DMS 273 treated with DMSO at 0.1 percent for 48 hours (cell line): ENCODE data around the gene TNFAIP2.
"Not testable (repeated sequence)": the region's sequence is repeated elsewhere in the genome, so short reads cannot be mapped to it uniquely, and the experiment has no call there.

Experiments
- DNase-seq: peaks from one replicate; lab custom pipeline; 2025; lab: John Stamatoyannopoulos, UW

Gene TNFAIP2

DNA sequence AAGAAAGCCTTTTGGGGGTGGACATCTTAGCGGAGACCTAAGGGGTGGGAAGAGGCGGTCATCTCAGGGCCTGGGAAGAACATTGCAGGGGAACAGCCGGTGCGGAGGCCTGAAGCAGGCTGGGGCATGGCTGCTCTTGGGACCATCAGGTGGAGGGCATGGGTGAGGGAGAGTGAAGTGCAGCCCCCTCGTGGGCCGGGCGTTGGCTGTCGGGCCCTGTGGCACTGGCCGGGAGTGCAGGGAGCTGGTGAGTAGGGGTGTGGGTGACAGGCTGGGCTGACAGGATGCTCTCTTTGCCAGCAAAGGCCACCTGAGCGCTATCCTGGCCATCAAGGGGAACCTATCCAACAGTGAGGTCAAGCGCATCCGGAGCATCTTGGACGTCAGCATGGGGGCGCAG is 11.7 kb downstream of the TNFAIP2 start:
- DNase-seq, result no peak

- no peak for DNase-seq
Observed at GRCh38 chr14:103135333-103136260, 12.3 kb downstream of the TNFAIP2 start.

DNA sequence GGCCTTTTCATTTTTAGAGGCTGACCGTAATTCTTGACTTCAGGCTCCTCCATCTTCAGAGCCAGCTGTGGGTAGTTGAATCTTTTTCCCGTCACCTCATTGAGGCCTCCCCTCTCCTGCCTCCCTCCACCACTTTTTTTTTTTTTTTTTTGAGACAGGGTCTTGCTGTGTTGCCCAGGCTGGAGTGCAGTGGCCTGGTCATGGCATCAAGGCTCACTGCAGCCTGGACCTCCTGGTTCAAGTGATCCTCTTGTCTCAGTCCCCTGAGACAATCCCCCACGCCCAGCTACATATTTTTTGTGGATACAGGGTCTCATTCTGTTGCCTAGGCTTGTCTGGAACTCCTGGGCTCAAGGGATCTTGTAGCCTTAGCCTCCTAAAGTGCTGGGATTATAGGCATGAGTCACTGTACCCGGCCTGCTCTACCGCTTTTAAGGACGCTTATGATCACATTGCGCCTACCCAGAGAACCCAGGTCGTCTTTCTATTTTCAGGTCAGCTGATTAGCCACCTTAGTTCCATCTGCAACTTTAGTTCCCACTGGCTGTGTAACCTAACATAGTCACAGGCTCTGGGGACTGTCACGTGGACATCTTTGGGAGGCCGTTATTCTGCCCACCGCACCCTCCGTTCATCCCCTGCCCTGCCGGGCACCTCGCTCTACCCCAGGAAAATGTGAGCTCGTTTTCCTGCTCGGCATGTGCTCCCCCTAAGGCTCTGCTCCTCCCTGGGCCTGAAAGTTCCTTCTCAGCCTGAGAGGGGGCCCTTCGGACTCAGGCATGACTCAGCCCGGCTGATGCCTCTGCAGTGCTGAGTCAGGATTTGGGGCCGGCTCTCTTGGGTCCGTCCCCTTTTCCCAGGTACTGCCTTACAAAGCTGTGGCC is 13.4 kb downstream of the TNFAIP2 start:
- DNase-seq, result no peak

DNA sequence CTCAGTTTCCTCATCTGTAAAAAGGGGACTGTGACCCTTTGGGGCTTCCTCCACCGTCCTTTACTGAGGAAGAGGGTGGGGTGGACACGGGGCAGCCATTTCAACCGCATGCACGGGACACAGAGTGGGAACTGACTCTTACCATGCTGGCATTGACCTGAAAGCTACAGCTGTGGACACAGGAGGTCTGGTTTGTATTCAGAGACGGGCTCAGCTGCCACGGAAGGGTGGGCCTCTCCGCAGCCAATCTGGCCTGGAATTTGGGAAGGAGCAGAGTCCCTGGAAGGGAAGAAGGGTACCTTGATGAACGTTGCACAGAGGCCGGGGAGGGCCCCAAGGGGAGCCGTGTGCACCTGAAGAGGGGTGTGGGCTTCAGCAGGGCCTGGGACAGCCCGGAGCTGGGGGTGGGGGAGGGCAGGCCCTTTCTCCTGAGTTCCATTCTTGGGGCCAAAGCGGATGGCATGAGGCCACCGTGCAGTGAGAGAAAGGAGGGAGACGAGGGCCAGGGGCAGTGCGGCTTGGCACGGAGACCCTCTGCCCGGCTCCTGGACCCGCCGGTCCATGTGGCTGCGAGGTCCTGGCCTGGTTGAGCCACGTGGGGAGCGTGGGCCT is 14.5 kb downstream of the TNFAIP2 start:
- no peak for DNase-seq

GRCh38 chr14:103138301-103139131 is 15.3 kb downstream of the TNFAIP2 start:
- no peak for DNase-seq

GRCh38 chr14:103139132-103140025 is 16.1 kb downstream of the TNFAIP2 start:
- DNase-seq, result no peak

DNA sequence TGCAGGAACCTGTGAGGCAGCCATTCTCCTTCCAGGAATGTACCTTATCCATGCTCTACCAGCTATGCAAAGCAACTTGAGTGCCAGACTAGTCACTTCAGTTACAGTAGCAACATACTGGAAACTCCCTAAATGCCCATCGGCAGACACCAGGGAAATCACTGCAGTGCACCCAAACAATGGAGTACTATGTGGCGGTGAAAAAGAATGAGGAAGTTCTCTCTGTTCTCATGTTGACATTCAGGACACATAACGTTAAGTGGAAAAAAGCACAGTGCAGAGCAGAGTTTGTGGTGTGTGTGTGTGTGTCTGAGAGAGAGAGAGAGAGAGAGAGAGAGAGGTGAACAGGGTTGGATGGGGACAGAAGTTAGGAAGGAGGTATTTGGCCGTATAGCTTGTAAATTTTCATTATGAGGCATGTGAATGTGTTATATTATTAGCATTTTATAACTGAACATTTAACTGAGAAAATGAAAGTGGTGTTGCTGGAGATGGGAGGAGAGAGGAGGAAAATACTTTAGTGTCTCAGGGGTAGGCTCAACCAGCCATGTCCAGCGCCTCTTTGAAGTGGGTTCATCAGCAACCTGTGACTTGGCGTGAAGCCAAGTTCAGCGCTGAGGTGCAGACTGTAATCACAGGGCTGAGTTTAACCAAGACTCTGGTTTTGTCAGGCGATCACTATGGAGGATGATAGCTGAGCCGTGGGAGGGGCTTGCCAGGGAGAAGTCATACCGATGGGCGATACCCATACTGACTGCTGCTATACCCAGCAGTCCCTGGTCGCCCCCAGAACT is 17.3 kb downstream of the TNFAIP2 start:
- DNase-seq, result no peak

DNA sequence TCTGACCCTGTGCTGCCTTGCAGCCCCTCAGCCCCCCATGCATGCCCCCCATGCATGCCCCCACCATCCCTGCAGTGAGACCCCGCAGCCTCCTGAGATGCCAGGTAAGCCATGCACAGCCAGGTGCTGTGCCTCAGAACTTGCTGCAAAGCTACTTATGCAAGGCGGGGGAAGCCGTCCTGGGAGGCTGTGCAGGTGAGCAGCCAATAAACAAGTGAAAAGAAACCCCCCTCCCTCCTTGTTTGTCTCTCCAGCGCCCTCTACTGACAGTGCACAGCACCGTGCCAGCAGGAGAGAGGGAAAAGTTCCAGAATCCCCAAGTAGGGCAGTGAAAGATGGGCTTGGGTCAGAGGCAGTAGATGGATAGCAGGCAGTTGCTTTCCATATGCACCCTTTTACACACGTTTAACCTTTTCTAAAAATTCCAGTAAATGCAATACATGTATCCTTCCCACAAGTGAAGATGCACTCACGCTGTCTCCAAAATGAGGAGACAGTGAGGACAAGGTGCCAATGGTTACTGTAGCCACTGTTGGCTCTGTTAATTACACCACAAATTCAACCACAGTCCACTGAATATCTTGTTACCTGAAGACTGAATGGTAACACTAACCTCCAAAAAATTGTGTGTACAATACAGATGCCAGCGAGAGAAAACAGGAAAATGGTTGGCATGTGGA is 18.0 kb downstream of the TNFAIP2 start:
- no peak for DNase-seq

DNA sequence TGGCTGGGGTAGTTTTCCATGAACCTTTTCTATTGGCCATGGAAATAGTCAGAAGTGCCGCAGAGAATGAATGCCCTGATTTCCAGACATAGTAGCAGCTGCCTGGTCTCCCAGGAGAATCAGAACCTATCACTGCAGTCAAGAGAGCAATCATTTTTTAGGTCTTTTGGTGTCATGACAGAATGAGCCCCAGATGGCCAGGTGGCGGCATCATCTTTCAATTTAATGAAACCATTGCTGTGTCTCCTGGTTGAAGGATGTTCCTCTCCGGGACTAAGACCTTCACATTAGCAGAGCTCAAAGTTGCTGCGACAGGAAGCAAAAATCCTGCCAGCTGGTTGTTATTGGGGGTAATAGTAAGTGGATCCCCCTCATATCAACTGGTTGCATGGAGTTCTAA is 18.8 kb downstream of the TNFAIP2 start:
- DNase-seq, result no peak

DNA sequence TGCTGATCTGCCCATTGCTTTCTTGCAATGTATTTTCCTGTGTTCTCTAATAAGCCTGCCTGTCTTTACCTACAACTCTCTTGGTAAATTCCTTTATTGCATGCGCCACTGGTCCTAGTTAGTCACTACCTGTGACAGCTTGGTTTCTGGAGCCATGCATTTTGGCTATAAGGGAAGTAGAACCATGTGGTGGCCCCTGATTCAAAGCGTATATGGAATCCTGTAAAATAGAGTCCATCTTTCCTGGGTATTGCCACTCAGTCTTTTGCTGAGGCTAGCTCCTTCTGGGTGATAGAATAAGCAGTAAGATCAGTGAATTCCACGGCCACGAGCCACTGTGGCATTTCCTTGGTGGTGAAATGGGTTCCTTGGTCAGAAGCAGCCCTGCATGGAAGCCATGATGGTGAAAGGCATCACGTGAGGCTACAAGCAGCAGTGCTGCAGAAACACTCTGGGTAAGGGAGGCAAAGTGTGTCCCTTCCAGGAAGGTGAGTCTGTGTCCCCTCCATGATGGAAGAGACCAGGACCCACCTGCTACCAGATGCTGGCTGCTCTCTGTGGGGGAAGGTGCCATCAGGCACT is 19.6 kb downstream of the TNFAIP2 start:
- DNase-seq, result no peak

DNA sequence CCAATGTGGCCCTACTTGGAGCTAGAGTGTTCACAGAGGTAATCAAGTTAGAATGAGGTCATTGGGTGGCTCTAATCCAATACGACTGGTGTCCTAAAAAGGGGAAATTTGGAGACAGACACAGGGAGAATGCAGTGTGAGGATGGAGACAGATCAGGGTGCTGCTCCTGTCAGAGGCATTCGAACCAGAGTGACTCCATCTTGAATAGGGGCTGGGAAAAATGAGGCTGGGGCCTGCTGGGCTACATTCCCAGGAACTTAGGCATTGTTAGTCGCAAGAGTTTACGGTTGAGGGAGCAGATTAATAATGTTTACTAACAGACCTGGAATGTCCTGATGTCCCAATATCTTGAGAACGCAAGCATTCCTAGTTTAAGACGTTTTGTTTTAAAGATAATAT is 20.2 kb downstream of the TNFAIP2 start:
- no peak for DNase-seq

DNA sequence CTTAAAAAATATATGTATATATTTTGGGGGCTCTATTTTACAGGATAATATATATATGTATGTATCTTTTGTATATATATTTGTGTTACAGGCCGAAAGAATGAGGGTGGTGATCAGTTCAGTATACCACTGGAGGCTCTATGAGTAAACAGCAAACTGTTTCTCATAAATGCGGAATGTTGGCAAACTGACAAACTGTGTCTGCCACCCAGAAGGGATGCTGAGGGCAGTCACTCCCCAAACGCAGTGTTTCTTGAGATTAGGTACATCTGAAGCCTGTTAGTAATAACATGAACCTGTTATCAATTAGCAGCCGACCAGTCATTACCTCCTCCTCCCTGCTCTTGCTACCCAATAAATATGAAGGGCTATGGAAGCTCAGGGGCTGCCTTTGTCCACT is 20.8 kb downstream of the TNFAIP2 start:
- no peak for DNase-seq

DNA sequence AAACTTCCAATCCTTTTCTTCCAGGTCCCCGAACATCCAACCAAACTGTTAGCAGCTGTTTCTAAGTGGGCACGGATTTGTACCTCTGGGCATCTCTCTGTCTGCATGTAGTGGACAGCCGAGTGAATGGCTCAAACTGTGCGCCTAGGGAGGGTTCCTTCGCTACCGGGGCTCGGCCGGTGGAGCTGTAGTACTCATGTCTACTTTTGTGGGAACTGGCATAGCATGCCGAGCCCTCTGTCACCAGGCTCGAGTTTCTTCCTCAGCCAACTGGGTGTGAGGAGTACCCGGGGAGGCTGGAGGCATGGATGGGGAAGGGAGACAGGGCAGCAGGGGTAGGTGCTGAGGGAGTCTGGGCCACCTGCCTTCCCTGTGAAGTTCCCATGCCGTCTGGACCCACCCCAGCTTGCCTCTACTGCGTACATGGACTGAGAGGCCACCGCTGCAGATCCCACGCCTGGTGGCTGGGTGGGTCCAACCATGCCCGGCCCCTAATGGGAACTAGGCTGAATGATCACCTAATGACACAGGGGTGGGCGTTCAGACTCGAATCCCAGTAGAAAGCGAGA is 23.0 kb downstream of the TNFAIP2 start:
- DNase-seq, result no peak

DNA sequence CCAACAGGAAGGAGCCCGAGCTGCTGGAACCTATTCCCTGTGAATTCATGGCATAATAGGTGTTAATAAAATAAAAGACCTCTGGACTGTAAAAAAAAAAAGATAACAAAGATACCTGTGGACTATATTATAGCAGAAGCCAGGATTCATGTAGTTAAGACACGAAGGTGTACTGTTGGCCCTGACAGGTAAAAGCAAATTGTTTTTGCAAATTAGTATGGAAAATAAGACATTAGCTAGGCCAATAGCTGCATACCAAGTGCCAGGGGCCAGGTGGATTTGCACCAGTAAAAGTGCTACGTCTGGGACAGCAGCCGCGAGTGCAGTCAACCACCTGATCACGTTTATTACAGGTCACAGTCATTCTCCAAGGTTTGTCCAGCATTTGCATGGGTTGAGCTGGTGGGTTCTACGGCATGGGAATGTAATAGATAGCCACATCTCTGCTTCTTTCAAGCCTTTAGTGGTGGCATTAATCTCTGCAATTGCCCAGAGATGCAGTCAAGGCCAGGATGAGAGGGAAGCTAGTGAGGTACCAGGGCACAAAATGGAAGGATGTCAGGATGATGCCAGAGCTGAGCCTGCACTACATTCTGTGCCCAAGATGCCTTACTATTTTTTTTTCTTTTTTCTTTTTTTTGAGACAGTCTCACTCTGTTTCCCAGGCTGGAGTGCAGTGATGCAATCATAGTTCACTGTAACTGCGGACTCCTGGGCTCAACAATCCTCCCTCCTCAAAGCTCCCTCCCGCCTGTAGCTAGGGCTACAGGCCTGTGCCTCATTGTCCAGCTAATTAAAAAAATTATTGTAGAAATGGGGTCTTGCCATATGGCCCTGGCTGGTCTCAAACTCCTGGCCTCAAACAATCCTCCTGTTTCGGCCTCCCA is 26.3 kb downstream of the TNFAIP2 start:
- DNase-seq, result no peak

DNA sequence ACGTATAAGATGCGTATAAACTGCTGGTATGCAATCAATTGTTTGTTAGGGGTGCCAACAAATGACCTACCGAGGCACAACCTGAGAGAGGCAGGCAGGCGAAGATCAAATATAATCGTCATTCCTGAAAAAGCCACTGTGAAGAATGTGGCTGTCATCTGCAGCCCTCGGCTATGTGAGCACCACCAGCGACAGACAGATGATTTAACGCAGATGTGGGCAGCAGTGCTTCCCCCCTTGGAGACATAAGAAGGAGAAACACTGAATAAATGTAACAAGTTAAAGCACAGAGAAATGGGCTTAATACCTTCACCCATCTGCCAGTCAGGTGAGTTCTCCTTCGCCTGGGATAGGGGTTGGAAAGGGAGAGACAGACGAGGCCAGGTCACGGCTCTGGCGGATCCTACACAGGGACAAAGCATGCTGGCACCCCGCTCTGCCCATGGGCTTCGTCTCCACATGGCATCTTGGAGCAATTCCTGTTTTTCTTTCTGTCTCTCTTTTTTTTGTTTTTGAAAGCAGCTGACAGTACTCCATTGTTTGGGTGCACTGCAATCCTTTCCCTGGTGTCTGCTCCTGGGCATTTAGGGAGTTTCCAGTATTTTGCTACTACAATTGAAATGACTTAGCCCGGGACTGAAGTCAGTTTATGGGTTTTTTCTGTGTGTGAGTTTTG is 28.1 kb downstream of the TNFAIP2 start:
- no peak for DNase-seq

- no peak for DNase-seq
Observed at GRCh38 chr14:103155010-103155409, 31.7 kb downstream of the TNFAIP2 start.

DNA sequence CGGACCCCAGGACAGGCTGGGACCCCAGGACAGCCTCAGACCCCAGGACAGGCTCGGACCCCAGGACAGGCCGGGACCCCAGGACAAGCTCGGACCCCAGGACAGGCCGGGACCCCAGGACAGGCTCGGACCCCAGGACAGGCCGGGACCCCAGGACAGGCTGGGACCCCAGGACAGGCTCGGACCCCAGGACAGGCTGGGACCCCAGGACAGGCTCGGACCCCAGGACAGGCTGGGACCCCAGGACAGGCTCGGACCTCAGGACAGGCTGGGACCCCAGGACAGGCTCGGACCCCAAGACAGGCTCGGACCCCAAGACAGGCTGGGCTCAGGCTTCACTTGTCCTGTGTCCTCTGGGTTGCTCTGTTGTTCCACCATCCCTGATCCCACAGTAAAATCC is 32.2 kb downstream of the TNFAIP2 start:
- not testable (repeated sequence) for DNase-seq
